Thyroid gland (tissue), 4 donors: ENCODE data around the gene ACP7.

ENCODE experiments used
- POLR2A ChIP-seq, 2 donors: fragments of 450-650 bp; IDR thresholded peaks; one replicate each; pipeline ENCODE4 v1.6.1; 2017; ENCODE audit warnings: antibody characterized with exemption in 2 of 2, mild to moderate bottlenecking in 2 of 2, moderate library complexity in 1 of 2
- TF ChIP-seq, protein P1 (sequence below), 6 experiments: fragments of 200-600 bp in 3 of 6; fragments of 450-650 bp in 3 of 6; sonication (generic) in 3 of 6; IDR thresholded peaks; one replicate each; pipeline ENCODE4 v1.5.1; 2016 to 2019; ENCODE audit warnings: antibody characterized with exemption in 6 of 6, mild to moderate bottlenecking in 2 of 6, inconsistent platforms in 1 of 6, moderate library complexity in 1 of 6

- TF ChIP-seq, protein P1, sequence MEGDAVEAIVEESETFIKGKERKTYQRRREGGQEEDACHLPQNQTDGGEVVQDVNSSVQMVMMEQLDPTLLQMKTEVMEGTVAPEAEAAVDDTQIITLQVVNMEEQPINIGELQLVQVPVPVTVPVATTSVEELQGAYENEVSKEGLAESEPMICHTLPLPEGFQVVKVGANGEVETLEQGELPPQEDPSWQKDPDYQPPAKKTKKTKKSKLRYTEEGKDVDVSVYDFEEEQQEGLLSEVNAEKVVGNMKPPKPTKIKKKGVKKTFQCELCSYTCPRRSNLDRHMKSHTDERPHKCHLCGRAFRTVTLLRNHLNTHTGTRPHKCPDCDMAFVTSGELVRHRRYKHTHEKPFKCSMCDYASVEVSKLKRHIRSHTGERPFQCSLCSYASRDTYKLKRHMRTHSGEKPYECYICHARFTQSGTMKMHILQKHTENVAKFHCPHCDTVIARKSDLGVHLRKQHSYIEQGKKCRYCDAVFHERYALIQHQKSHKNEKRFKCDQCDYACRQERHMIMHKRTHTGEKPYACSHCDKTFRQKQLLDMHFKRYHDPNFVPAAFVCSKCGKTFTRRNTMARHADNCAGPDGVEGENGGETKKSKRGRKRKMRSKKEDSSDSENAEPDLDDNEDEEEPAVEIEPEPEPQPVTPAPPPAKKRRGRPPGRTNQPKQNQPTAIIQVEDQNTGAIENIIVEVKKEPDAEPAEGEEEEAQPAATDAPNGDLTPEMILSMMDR (IDR thresholded peaks at IDR 0.05) = no peak
- TF ChIP-seq POLR2A (IDR thresholded peaks at IDR 0.05) = no peak
These were observed 73.3 kb downstream of the ACP7 start for GRCh38 chr19:39157275-39157996.
